Activated T-helper 9 cell treated with anti-CD3 and anti-CD28 coated beads, Interleukin-2, amount 50 U/mL, for 16 hours (primary cell): ENCODE data around the gene CLDN19.

Experiments
- DNase-seq: peaks from one replicate; pipeline ENCODE4 v3.0.0-alpha.2; 2020; ENCODE audit warnings: low read depth

Gene CLDN19

GRCh38 chr1:42739753-42740700 is at the start of gene CLDN19:
TSS of gene CLDN19 (minus strand) at chr1:42740236. CDS start at chr1:42740063, 173 bp downstream.
- DNase-seq: no peak

GRCh38 chr1:42788021-42788420 is 48.0 kb upstream of the CLDN19 start:
- DNase-seq: no peak

DNA sequence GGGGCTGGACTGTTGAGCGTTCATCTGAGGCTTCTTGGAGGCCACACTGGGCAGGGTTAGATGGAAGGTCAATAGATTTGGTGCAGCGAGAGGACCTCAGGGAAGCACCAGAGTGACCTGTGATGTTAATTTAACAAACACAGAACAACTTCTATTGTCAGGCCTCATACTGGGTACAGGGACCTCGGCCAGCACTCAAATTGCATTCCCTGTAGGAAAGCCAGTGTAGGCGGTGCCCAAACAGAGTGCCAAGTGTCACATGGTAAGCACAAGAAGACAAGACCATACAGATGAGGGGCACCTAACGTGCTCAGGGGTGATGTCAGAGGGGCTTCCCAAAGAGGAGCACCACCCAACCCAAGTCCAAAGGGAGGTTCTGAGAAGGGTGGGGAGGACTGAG is 46.1 kb upstream of the CLDN19 start:
- DNase-seq: no peak

DNA sequence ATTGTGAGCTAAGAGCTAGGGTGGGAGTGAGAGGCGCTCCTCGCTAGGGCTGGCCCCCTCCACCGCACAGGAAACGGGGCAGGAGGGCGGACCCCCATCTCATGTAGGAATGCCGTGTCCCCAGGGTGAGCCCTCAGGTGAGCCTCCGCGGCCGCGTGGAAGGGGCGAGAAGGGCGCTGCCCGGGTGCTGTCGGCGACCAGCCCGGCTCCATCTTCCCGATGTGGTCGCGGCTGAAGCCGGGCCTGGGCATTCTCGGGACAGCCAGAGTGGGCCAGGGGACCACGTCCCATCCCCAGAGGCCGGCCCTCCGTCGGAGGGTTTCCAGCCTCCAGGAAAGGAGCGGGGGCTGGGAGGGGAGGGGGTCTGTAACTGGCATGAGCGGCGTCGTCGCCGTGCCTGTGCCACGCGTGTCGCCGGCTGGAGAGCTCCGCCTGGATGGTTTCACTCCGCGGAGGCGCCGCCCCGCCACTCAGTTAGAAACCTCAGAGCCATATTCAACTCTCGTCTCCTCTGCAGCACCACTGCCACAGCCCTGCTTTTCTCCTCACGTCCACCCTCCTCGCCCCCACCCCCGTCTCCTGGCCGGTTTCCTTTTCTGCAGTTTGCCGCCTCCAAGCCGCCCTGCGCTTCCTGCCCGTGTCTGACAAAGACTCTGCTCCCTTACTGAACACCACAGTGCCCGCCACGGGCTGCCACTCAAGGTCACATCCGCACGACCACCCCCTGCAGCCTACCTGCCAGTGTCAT is 45.1 kb upstream of the CLDN19 start, which contains the start of gene TMEM269:
TMEM269 (plus strand) TSS at position 46 of the 748 bp plus-strand sequence. CDS start 4,903 bp downstream, outside the sequence.
- DNase-seq: no peak

GRCh38 chr1:42784547-42784945 is 44.5 kb upstream of the CLDN19 start:
- no peak for DNase-seq

DNA sequence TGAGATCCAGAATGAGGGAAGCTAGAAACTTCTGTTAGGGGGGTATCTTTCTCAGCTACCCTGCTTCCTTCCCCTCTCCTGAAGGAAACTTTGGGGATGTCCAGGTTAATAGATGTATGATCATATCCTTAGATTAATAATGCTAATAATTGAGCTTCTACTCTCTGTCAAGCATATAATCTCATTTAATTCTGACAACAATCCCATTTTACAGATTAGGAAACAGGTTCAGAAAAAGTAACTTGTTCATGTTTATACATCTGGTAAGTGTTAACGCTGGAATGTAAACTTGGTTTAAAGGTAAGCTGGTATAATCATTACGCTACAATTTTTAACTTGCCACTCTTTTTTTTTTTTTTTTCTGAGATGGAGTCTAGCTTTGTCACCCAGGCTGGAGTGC is 43.1 kb upstream of the CLDN19 start:
- no peak for DNase-seq

DNA sequence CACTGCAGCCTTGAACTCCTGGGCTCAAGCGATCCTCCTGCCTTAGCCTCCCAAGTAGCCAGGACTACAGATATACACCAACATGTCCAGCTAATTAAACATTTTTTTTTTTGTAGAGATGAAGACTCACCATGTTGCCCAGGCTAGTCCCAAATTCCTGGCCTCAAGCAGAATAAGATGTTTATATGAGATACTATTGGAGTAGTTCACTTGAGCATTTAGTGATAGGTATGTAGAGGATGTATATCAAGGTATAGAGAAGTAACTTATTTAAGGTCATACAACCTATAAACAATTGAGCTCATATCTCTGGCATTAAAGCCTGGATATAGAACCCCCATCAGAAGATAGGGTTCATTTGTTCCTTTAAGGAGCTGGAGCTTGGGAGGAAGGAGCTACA is 40.1 kb upstream of the CLDN19 start:
- DNase-seq: no peak

DNA sequence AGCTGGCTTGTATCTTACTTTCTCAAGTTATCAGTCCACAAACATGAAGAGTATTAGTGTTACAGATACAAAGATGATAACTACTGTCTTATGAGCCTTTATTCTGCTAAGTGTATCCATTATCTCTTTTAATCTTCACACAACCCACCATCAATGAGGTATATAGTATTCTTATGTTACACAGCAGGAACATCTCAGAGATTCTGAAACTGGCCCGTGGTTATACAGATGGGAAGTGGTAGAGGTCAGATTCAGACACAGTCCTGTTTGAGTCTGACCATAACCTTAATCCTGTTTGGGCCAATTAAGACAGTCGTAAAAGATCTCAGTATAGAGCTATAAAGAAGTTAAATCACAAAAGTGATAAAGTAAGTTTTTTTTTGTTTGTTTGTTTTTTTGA is 39.7 kb upstream of the CLDN19 start:
- DNase-seq: no peak

GRCh38 chr1:42777852-42778251 is 37.8 kb upstream of the CLDN19 start:
- DNase-seq: no peak

DNA sequence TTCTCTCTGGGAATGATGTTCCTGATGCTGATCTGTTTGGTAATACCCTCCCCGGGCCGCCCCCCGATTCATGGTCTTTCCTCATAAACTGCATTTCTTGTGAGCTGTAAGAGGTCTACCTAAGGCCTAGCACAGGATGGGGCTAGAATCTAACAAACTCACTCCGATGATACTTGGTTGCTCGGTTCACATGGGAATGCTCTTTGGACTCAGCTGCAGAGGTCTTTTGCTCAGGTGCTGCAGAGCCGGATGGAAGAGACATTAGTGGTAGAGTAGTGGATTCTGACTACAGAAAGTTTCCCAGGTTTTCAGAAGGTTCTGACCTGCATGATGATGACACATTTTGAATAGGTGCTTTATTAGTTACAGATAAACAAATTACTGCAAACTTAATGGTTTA is 36.5 kb upstream of the CLDN19 start:
- DNase-seq: no peak

DNA sequence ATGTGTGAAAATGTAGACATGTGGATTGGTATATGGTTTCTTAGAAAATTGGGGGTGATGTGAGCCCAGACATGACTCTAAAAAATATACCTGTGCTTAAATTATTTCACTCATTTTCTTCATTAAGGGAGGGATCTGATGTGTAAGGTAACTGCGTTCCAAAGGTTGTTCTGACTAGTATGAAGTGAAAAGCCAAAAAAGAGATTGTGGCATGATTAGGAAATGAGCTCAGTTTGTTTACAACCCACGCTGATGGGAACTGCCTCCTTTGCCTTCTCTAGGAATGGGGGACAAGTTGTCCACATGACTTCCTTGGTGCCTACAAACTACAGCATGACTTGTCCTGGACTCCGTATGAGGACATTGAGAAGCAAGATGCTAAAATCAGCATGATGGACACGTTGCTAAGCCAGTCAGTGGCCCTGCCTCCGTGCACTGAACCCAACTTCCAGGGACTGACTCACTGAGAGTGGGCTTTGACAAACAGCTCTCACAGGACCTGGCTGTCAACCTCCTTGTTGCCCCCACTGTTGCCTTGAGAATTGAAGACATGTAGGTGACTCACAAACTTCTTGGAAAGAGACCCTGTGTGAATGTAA is 35.0 kb upstream of the CLDN19 start:
- DNase-seq: no peak

- no peak for DNase-seq
These were observed 33.4 kb upstream of the CLDN19 start for GRCh38 chr1:42773420-42773819.

DNA sequence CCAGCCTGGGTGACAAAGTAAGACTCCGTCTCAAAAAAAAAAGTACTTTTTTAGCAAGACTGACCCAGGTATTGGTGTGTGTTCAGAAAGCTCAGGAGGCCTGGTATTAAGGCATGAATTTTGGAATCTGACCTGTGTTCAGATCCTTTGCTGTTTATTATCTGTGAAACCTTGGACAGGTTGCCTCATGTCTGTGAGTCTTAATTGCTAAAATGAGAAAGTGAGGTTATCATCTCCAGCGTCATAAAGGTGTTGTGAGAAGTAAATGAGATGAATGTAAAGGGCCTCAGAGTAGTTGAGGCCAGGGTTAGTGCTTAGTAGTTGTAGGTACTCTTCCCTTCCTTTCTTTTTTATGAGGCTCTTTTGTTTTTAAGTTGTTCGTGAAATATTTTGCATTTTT is 29.8 kb upstream of the CLDN19 start:
- DNase-seq: no peak

GRCh38 chr1:42768172-42768571 is 28.1 kb upstream of the CLDN19 start:
- DNase-seq: no peak

GRCh38 chr1:42767510-42768000 is 27.5 kb upstream of the CLDN19 start:
- no peak for DNase-seq

DNA sequence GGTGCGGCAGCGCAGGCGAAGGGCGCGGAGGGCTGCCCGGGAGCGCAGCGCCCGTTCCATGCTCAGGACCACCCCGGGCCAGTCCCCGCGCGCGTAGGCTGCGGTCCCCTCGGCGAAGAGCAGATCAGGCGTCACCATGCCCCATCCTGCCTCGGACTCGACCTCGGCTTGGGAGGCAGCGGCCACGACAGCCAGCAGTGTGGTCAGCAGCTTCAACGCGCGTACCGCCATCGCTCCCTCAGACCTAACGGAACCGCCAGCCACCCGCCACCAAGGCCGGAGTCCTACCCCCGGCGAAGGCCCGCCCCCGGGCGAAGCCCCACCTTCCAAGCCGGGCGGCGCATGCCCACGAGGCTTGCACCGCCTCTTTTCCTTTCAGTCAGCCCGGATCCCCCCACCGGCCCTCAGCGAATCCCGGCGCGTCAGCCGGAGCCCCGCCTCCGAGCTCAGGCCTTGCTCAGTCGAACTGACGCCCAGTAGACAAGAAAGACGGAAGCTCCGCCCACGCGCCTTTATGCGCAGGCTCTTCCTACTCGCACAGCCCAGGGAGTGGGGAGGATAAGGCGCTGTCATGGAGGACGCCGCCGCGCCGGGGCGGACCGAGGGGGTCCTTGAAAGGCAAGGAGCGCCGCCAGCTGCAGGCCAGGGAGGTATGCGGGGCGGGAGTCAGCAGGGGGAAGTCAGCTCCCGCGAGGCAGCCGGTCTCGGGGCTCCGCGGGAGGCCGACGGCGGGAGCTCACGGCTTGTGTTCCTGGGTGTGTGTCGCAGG is 26.9 kb upstream of the CLDN19 start, which contains the start of the genes C1orf50 and P3H1:
C1orf50 (plus strand) TSS at position 509 of the 769 bp plus-strand sequence; CDS start at position 572, 63 bp downstream.
P3H1 (minus strand) TSS at position 288 of the 769 bp plus-strand sequence; CDS start at position 231, 57 bp downstream.
- peak; percentile 100 for DNase-seq

DNA sequence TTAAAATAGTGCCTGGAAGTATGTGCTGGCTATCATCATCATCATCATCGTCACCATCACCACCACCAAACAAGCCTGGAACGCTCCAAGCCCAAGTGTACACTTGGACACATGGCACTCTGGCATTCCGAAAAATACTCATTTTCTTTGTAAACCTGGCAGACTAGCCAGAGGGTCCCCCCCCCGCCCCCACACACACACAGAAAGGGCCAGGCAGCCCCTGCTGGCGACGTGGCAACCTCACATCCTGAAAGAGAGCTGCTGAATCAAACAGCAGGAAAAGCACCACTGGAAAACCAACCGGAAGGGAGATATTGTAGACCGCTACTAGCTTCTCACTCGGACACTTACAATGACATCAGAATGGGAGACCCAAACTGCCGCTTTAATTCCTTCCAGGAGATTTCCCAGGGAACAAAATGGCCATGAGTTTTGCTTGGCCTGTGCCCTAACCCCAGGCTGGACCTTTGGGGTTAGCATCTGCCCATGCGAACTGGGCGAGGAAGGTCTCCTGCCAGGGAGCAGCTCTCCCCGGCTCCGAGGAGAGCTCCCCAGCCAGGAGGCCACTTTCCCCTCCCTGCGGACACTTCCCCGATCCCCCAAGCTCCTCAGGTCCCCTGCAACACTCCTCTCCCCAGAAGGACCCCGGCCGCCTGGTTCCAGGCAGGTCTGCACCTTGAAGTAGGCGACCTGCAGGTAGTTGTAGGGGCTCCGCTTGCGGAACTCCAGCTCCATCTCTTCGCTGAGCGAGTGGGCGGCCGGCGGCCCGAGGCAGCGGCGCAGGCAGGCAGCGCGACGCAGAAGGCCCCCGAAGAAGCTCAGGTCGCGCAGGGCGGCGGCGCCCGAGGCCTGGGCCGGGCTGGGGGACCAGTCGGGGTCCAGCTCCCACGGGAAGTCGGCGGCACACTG is 26.1 kb upstream of the CLDN19 start:
- DNase-seq: peak; percentile 35

DNA sequence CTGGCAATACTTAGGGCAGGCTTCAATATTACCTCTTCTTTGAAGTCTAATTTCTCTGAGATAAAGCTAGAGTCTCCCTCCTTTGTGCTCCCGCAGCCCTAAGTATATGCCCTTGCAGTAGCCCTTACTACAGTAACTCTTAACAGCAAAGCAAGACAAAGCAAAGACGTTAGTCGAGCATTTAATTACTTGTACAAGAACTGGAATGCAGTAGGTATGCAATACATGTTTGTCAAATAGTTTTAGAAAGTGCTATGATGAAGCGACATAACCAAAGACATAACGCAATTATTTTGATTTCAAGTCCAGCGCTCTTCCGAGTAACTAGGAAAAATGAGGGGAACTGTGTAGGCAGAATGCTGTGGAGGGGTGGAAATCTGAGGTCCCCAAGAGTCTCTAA is 25.2 kb upstream of the CLDN19 start:
- DNase-seq: no peak

GRCh38 chr1:42762269-42762668 is 22.2 kb upstream of the CLDN19 start:
- no peak for DNase-seq

GRCh38 chr1:42761567-42761966 is 21.5 kb upstream of the CLDN19 start:
- DNase-seq: no peak
